Melanocyte of skin (primary cell): Measurements from ENCODE around the gene UCHL5. TPM values are rescaled to one million over a fixed set of nuclear protein-coding genes. Genes with fewer than 3 reads are reported as not detected.

Source experiments
- small RNA-seq, 2 donors: library from RNA; depleted of rRNA; stranded (forward); fragments of <200 nt; gene quantifications; one replicate each; pipeline ENCODE3, GENCODE V24; 2012
- total RNA-seq, 2 donors: library from RNA; depleted of rRNA; stranded (reverse); fragments of >200 nt; gene quantifications; 2 replicates each; pipeline ENCODE4 v1.2.3, GENCODE V29; 2012

UCHL5 gene
- total RNA-seq, result 10 to 100 TPM; 21.3 to 41.3 TPM

GRCh38 chr1:193059282-193060114 is at the start of gene UCHL5, which contains the start of gene RO60:
UCHL5 (minus strand) TSS chr1:193059360; CDS start chr1:193059260, 100 bp downstream.
RO60 (plus strand) TSS chr1:193059612; CDS start chr1:193069055, 9,443 bp downstream.

GRCh38 chr1:193104907-193105820 is 46.0 kb upstream of the UCHL5 start, which contains the start of gene GLRX2:
GLRX2 (minus strand) TSS chr1:193105414; CDS start chr1:193105382, 32 bp downstream.

Small RNA genes within 50 kb of the gene (small RNA-seq; reads per million reads assigned to genes)
- 2.2 to 12.5 reads per million in 2 donors for gene SCARNA18B

Other genes with a start within 250 kb of the UCHL5 start
- gene RO60, start 252 bp upstream of the UCHL5 start, total RNA-seq, result 100 to 1,000 TPM; 147 to 159 TPM
- gene GLRX2, start 46.1 kb upstream of the UCHL5 start, total RNA-seq, result 10 to 100 TPM in 1 of 2 donors, 1 to 10 TPM in 1; 5.2 to 19.3 TPM
- 10 to 100 TPM; 19.6 to 33.3 TPM for gene CDC73, start 62.7 kb upstream of the UCHL5 start, total RNA-seq
- 1 to 10 TPM in 1 of 2 donors, under 1 TPM in 1; 0.67 to 1.0 TPM for gene B3GALT2, start 127.3 kb upstream of the UCHL5 start, total RNA-seq